Bronchial epithelial cell (primary cell): ENCODE data around the gene GORASP1. TPM values are rescaled to one million over a fixed set of nuclear protein-coding genes. Genes with fewer than 3 reads are reported as not detected.

Source experiments
- DNase-seq: peaks from one replicate; pipeline ENCODE4 v3.0.0-alpha.2; 2010; ENCODE audit warnings: low read depth
- FAIRE-seq: peaks from 2 replicates; lab custom pipeline; 2011; peaks lifted over from hg19 to GRCh38; lab: Jason Lieb, UNC
- H3K27me3 ChIP-seq: 2 replicates; pipeline ENCODE4 v1.5.1; 2011; ENCODE audit warnings: low read length; ENCODE audit not compliant: control insufficient read depth, insufficient read depth
- H3K36me3 ChIP-seq: 2 replicates; pipeline ENCODE4 v1.5.1; 2011; ENCODE audit warnings: low read length; ENCODE audit not compliant: control insufficient read depth, insufficient read depth
- H3K4me3 ChIP-seq: 2 replicates; pipeline ENCODE4 v1.5.1; 2011; ENCODE audit warnings: mild to moderate bottlenecking, low read depth, low read length, control low read depth
- CTCF ChIP-seq: IDR thresholded peaks from 2 replicates; pipeline ENCODE4 v1.5.1; 2011; ENCODE audit warnings: mild to moderate bottlenecking, moderate library complexity, low read length, control low read depth, inconsistent platforms; ENCODE audit not compliant: insufficient read depth, severe bottlenecking
- total RNA-seq: library from RNA; depleted of rRNA; stranded (reverse); fragments of >200 nt; gene quantifications from 2 replicates; pipeline ENCODE4 v1.2.1, GENCODE V29; 2014

The GORASP1 gene
- total RNA-seq, 1 donor from 2014 or later = 17.9 TPM

GRCh38 chr3:39142067-39142466 lies 34.6 kb upstream of the GORASP1 start:
- TF ChIP-seq CTCF = no peak
- Histone ChIP-seq H3K36me3 (peaks cover 27% of the 10 kb centered on the region), H3K27me3 (no peaks in the 10 kb centered on the region), H3K4me3 (no peak overlapping the region)
- DNase-seq = no peak
- no peak for FAIRE-seq

DNA sequence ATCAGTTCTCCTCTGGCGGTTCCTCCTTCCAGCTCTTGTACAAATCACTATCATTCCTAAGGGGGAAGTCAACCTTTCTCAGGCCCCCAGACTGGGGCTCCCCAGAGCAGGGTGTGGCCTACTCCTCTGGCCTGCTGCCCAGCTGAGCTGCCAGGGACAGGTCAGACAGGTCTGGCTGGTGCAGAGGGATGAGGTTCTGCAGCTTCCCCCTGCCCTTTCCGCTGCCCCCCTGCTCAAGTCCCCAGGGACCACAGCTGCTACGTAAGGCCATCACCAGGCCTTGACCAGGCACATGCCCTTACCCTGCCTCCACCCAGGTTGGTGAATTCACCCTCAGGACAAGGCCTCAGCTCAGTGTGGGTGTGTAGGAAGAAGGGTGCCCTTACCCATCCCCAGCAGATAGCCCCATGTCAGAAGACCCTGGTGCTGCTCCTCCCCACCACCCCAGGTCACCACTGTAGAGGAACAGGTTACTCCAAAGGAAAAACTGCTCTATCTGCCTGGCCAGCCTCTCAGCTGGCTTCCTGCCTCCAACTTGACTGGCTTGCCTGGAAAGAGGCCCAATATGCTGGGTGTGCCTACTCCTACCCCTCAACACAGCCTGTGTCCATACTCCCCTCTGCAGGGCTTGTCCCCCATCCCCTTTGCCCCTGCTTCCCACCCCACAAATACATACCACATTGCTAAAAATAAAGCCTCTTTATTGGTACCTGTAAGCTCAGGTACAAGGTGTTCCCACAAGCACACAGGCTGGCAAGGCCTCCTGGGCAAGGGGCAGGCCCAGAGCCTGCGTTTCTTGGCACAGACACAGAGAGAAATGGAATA lies 34.0 kb upstream of the GORASP1 start:
- H3K27me3 ChIP-seq = no peaks in the 10 kb centered on the region
- no peak for TF ChIP-seq CTCF
- FAIRE-seq = no peak
- H3K4me3 ChIP-seq = no peak overlapping the region
- peaks cover 25% of the 10 kb centered on the region for H3K36me3 ChIP-seq
- peak; percentile 85 for DNase-seq

GRCh38 chr3:39140341-39140971 lies 33.0 kb upstream of the GORASP1 start:
- H3K27me3 ChIP-seq = no peaks in the 10 kb centered on the region
- peak; percentile 66 for DNase-seq
- FAIRE-seq = peak; percentile 55

GRCh38 chr3:39139442-39139841 lies 32.0 kb upstream of the GORASP1 start:
- FAIRE-seq (no peak), DNase-seq (no peak)
- Histone ChIP-seq H3K4me3 (no peak overlapping the region), H3K27me3 (no peaks in the 10 kb centered on the region), H3K36me3 (peaks cover 15% of the 10 kb centered on the region)
- no peak for TF ChIP-seq CTCF

More at GRCh38 chr3:39140341-39140971, 33.0 kb upstream of the GORASP1 start:
- Histone ChIP-seq H3K4me3 (no peak overlapping the region), H3K36me3 (peaks cover 20% of the 10 kb centered on the region)
- no peak for TF ChIP-seq CTCF

GRCh38 chr3:39138804-39139415 lies 31.5 kb upstream of the GORASP1 start:
- DNase-seq (no peak), FAIRE-seq (no peak)
- H3K4me3 ChIP-seq = no peak overlapping the region
- TF ChIP-seq CTCF = no peak
- peaks cover 10% of the 10 kb centered on the region for H3K36me3 ChIP-seq
- no peaks in the 10 kb centered on the region for H3K27me3 ChIP-seq
